ENCODE results near the gene DHRS11.

The DHRS11 gene, protein sequence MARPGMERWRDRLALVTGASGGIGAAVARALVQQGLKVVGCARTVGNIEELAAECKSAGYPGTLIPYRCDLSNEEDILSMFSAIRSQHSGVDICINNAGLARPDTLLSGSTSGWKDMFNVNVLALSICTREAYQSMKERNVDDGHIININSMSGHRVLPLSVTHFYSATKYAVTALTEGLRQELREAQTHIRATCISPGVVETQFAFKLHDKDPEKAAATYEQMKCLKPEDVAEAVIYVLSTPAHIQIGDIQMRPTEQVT

DNA sequence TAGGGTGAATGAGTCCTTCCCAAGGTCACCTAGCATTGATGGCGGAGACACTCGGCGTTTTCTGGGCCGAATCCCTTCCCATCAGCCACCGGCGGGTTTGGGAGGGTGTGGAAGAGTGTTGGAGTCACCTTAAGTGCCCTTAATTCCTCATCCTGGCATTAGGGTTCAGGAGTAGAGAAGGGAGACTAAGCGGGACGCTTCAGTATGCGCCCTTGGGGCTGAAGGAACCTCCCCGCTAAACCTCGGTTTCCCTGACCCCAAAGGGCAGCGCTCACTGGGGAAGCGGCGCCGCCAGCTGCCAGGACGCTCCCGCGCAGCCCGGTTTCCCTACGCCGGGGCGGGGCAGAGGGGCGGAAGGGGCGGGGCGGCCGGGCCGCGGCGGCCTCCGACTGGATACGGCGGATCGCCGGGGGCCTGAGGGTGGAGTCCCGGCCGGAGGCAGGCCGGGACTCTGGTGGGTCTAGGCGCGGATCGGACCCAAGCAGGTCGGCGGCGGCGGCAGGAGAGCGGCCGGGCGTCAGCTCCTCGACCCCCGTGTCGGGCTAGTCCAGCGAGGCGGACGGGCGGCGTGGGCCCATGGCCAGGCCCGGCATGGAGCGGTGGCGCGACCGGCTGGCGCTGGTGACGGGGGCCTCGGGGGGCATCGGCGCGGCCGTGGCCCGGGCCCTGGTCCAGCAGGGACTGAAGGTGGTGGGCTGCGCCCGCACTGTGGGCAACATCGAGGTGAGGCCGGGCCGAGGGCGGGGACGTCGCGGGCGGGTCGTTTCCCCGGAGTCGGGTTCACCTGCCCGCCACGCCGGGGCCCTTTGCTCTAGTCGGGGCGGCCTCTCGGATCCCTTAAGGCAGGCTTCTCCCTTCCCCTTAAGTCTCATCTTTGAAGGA, at the start of gene DHRS11:
Gene DHRS11 (plus strand): TSS at position 446 of the 882 bp plus-strand sequence. CDS start 131 bp downstream, at position 577.
- Histone ChIP-seq H3K36me3 (ENCODE audit: insufficient read depth, low read length) (peaks cover 32% of the 10 kb centered on the region), H3K27ac (peak within 1 kb of the TSS; percentile 66), H3K9ac (ENCODE audit: insufficient read length) (peak within 1 kb of the TSS; percentile 83), H3K9me3 (ENCODE audit: low read depth, low read length) (no peaks in the 10 kb centered on the region), H3K4me3 (peak within 1 kb of the TSS; percentile 91)
- DNase-seq (ENCODE audit: low read depth, low spot score) = no peak
- TF ChIP-seq FOXP2 (optimal IDR thresholded peaks at IDR 0.05; ENCODE audit: control extremely low read depth, extremely low read length, insufficient read depth) (no peak), POLR2AphosphoS5 (IDR thresholded peaks at IDR 0.05; ENCODE audit: borderline replicate concordance, low read depth, low read length) (peak; percentile 58)

DNA sequence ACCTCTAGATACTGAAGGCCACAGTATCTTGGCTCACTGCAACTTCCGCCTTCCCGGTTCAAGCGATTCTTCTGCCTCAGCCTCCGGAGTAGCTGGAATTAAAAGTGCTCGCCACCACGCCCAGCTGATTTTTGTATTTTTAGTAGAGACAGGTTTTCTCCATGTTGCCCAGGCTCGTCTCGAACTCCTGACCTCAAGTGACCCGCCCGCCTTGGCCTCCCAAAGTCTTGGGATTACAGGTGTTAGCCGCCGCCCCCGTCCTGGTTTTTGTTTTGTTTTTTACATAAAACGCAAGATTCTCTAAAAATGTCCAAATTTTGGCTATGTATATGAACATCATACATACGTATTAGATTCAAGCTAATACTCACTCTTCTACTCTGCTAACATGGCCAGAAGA, 48.9 kb upstream of the DHRS11 start:
- TF ChIP-seq EZH2 (IDR thresholded peaks at IDR 0.05) (no peak), POLR2AphosphoS5 (IDR thresholded peaks at IDR 0.05; ENCODE audit: borderline replicate concordance, low read depth, low read length) (no peak), FOXP2 (optimal IDR thresholded peaks at IDR 0.05; ENCODE audit: control extremely low read depth, extremely low read length, insufficient read depth) (no peak)
- Histone ChIP-seq H3K4me3 (no peak overlapping the region), H3K9ac (ENCODE audit: insufficient read length) (no peak overlapping the region), H3K27ac (no peak overlapping the region), H3K9me3 (ENCODE audit: low read depth, low read length) (no peaks in the 10 kb centered on the region), H3K36me3 (ENCODE audit: insufficient read depth, low read length) (peaks cover 32% of the 10 kb centered on the region)
- DNase-seq (ENCODE audit: low read depth, low spot score) = no peak

DNA sequence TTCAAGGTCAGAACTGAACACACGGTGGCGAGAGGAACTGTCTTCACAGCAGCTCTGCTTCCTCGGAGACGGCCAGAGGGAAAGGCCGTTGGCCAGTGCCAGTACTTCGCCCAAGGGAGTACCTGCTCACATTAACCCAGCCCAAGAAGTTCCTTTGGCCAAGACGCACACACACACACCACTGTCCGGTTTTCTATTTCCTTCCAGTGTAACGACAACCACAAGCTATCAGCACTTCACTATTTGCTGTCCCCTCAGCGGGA, 47.7 kb upstream of the DHRS11 start:
- peaks cover 25% of the 10 kb centered on the region for H3K36me3 ChIP-seq (ENCODE audit: insufficient read depth, low read length)
- no peak for DNase-seq (ENCODE audit: low read depth, low spot score)
- H3K9me3 ChIP-seq (ENCODE audit: low read depth, low read length) = no peaks in the 10 kb centered on the region
- H3K27ac ChIP-seq = peak overlapping the region; percentile 89
- H3K9ac ChIP-seq (ENCODE audit: insufficient read length) = peak overlapping the region; percentile 98
- TF ChIP-seq EZH2 (IDR thresholded peaks at IDR 0.05) (no peak), POLR2AphosphoS5 (IDR thresholded peaks at IDR 0.05; ENCODE audit: borderline replicate concordance, low read depth, low read length) (no peak)
- H3K4me3 ChIP-seq = peak overlapping the region; percentile 91

DNA sequence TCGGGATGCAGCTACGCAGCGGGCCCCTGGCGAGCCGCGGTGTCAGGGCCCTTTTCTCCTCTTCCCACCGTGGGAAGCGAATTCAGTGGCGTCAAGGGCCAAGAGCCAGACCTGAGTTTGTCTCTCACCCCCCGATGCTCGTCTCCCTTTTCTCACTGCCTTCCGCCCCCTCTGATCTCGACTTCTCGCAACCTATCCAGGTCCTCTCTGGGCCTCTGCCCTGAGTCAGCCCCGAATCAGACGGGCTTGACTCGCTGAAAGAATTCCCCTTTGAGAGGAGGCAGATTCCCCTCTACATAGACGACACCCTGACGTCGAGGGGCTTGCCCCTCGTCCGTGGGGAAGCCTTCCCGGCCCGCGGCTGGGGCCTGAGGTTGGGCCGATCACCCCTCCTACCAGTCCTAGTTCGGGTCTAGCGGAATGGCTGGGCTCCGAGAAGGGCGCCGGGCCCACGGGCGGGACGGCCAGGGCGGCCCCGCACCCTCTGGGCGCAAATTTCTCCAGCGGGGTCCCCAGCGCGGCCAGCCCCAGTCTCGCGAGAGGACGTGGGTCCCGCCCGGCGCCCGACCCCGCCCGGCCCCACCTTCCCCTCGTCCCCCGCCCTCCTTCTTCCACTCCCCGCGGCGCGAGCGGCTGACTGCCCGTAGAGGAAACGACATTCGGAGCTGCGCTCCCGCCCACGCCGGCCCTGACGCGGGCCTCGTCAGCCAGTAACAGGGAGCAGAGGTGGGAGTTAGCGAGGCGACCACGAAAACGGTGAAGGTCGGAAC, 47.2 kb upstream of the DHRS11 start, which contains the start of gene GGNBP2:
Gene GGNBP2 (plus strand): TSS at position 613 of the 770 bp plus-strand sequence. CDS start 806 bp downstream, outside the sequence.
- Histone ChIP-seq H3K4me3 (peak within 1 kb of the TSS; percentile 91), H3K36me3 (ENCODE audit: insufficient read depth, low read length) (peaks cover 29% of the 10 kb centered on the region), H3K9me3 (ENCODE audit: low read depth, low read length) (no peaks in the 10 kb centered on the region), H3K27ac (peak within 1 kb of the TSS; percentile 93), H3K9ac (ENCODE audit: insufficient read length) (peak within 1 kb of the TSS; percentile 98)
- DNase-seq (ENCODE audit: low read depth, low spot score) = no peak
- TF ChIP-seq EZH2 (IDR thresholded peaks at IDR 0.05) (no peak), FOXP2 (optimal IDR thresholded peaks at IDR 0.05; ENCODE audit: control extremely low read depth, extremely low read length, insufficient read depth) (no peak), POLR2AphosphoS5 (IDR thresholded peaks at IDR 0.05; ENCODE audit: borderline replicate concordance, low read depth, low read length) (peak; percentile 81)

DNA sequence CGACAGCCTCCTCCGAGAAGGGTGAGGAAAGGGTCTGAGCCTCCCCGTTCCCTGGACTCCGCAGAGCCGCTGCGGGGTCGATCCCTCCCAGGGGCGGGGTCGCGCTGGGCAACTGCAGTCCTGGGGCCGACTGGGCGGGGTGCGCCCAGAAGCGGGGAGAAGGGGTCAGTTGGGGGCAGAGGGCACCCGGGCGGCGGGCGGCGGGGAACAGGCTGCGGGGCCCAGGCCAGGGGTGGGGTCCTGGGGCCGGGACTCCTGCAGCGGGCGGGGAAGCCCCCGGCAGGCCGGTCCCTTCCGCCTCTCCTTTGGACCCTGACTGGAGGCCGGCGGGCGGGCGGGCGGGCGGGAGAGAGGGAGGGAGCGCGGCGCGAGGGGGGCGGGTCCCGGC, 46.6 kb upstream of the DHRS11 start:
- H3K36me3 ChIP-seq (ENCODE audit: insufficient read depth, low read length) = peaks cover 35% of the 10 kb centered on the region
- TF ChIP-seq FOXP2 (optimal IDR thresholded peaks at IDR 0.05; ENCODE audit: control extremely low read depth, extremely low read length, insufficient read depth) (no peak), EZH2 (IDR thresholded peaks at IDR 0.05) (no peak), POLR2AphosphoS5 (IDR thresholded peaks at IDR 0.05; ENCODE audit: borderline replicate concordance, low read depth, low read length) (no peak)
- no peak for DNase-seq (ENCODE audit: low read depth, low spot score)

DNA sequence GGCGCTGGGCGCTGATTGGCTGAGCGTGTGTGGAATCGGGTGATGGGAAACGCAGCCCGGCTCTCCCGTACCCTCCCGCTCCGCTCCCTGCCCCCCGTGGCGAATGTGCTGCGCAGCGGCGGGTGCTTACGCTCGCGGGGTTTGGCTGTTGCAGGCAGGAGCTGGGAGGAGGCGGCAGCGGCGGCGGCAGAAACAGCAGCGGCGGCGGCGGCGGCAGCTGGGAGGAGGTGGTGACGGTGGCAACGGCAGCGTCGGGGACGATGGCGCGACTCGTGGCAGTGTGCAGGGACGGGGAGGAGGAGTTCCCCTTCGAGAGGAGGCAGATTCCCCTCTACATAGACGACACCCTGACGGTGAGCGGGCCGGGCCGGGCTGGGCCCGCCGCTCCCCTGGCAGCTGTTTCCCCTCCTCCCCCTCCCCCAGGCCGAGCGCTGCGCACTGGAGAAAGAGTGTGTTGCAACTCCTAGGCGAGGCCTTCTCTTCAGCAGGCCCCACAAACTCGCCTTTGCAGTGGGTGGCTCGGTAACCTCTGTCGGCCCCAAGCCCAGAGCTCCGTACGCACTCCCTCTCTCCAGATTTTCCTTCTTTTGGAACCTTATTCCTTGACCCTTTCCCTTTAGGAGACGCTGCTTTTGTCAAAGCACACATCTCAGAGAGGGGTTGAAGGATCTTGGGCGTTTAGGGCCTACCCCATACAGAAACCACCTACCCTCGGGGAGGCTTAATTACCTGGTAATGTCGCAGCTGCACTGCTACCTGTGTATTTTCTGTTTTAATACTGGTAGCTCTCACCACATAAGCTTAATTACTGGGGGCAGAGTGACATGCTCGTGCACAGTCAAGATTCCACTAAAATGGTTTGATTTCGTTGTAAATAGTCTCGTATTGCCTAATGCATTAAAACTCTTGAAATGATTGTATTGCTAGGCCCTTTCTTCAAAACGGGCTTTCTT, 45.9 kb upstream of the DHRS11 start:
- Histone ChIP-seq H3K36me3 (ENCODE audit: insufficient read depth, low read length) (peaks cover 42% of the 10 kb centered on the region), H3K4me3 (peak overlapping the region; percentile 89), H3K27ac (peak overlapping the region; percentile 93), H3K9ac (ENCODE audit: insufficient read length) (peak overlapping the region; percentile 98), H3K9me3 (ENCODE audit: low read depth, low read length) (no peaks in the 10 kb centered on the region)
- peak; percentile 92 for TF ChIP-seq FOXP2 (optimal IDR thresholded peaks at IDR 0.05; ENCODE audit: control extremely low read depth, extremely low read length, insufficient read depth)
- no peak for TF ChIP-seq EZH2 (IDR thresholded peaks at IDR 0.05)
- peak; percentile 73 for TF ChIP-seq POLR2AphosphoS5 (IDR thresholded peaks at IDR 0.05; ENCODE audit: borderline replicate concordance, low read depth, low read length)
- peak; percentile 77 for DNase-seq (ENCODE audit: low read depth, low spot score)

More for the DNA sequence above, 46.6 kb upstream of the DHRS11 start:
- H3K4me3 ChIP-seq = peak overlapping the region; percentile 91
- H3K9ac ChIP-seq (ENCODE audit: insufficient read length) = peak overlapping the region; percentile 98
- no peaks in the 10 kb centered on the region for H3K9me3 ChIP-seq (ENCODE audit: low read depth, low read length)
- peak overlapping the region; percentile 93 for H3K27ac ChIP-seq

DNA sequence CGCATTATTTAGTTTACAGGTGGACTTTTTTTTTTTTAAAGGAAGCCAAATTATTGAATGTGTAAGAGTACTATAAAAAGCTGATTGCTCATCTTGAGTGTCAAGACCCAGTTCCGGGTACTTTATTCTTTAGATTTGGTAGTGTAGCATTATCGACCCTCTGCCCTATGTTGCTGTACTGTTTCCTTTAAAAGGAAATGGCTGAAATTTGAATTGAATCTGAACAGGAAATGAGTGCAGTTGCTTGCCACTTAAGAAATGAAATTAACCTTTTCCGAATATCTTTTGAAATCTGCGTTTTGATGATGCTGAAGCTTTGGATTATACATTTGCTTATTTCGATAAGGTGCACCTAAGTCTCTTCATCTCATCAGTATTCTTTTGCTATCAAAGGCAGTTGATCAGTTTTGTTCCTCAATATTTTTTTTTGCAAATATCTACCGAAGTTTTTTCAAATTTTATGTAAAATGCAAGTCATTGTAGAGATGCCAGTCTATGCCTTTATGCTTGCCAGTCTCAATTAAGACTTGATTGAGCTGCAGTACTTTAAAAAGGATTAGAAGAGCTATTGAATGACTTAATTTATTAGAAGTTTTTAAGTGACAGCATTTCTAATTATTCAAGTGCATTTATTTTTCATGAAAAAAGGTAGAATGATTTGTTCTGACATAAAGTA, 45.1 kb upstream of the DHRS11 start:
- Histone ChIP-seq H3K27ac (peak overlapping the region; percentile 93), H3K9me3 (ENCODE audit: low read depth, low read length) (no peaks in the 10 kb centered on the region)

More for the DNA sequence above, 45.1 kb upstream of the DHRS11 start:
- no peak for TF ChIP-seq FOXP2 (optimal IDR thresholded peaks at IDR 0.05; ENCODE audit: control extremely low read depth, extremely low read length, insufficient read depth)
- TF ChIP-seq POLR2AphosphoS5 (IDR thresholded peaks at IDR 0.05; ENCODE audit: borderline replicate concordance, low read depth, low read length) = no peak
- no peak for TF ChIP-seq EZH2 (IDR thresholded peaks at IDR 0.05)
- no peak for DNase-seq (ENCODE audit: low read depth, low spot score)
- H3K4me3 ChIP-seq = peak overlapping the region; percentile 89
- peaks cover 45% of the 10 kb centered on the region for H3K36me3 ChIP-seq (ENCODE audit: insufficient read depth, low read length)
- H3K9ac ChIP-seq (ENCODE audit: insufficient read length) = peak overlapping the region; percentile 98

All from SK-N-MC (cell line).